ENCODE measurements around the gene CALML6. TPM values are rescaled to one million over a fixed set of nuclear protein-coding genes. Genes with fewer than 3 reads are reported as not detected.

CALML6 gene
- total RNA-seq, 4 donors from 2014 or later = 0.13 TPM; not detected in 3

DNA sequence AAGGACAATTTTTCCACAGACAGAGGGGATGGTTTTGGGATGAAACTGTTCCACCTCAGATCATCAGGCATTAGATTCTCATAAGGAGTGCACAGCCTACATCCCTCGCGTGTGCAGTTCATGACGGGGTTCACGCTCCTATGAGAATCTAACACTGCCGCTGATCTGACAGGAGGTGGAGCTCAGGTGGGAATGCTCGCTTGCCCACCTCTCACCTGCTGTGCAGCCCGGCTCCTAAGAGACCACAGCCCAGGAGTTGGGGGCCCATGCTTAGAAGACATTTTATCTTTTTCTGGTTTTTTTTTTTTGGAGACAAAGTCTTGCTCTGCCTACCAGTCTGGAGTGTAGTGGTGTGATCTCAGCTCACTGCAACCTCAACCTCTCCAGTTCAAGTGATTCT lies 40.2 kb upstream of the CALML6 start:
- WGBS, 2 donors = 93 to 97% methylated on average over 7 of the region's 7 CpGs
- intact Hi-C loops (cut with DNase I) = no loop called here
- H3K4me1 ChIP-seq = peaks cover 51 to 56% of the 10 kb centered on the region in 2 donors
- no peak for DNase-seq
- TF ChIP-seq POLR2A (IDR thresholded peaks at IDR 0.05) = no peak
- TF ChIP-seq, protein P1, sequence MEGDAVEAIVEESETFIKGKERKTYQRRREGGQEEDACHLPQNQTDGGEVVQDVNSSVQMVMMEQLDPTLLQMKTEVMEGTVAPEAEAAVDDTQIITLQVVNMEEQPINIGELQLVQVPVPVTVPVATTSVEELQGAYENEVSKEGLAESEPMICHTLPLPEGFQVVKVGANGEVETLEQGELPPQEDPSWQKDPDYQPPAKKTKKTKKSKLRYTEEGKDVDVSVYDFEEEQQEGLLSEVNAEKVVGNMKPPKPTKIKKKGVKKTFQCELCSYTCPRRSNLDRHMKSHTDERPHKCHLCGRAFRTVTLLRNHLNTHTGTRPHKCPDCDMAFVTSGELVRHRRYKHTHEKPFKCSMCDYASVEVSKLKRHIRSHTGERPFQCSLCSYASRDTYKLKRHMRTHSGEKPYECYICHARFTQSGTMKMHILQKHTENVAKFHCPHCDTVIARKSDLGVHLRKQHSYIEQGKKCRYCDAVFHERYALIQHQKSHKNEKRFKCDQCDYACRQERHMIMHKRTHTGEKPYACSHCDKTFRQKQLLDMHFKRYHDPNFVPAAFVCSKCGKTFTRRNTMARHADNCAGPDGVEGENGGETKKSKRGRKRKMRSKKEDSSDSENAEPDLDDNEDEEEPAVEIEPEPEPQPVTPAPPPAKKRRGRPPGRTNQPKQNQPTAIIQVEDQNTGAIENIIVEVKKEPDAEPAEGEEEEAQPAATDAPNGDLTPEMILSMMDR (IDR thresholded peaks at IDR 0.05) = no peak
- no peaks in the 10 kb centered on the region for H3K27me3 ChIP-seq
- no peak overlapping the region for H3K27ac ChIP-seq
- H3K4me3 ChIP-seq (replicated peaks in 1 of 3) = no peak overlapping the region
- no peaks in the 10 kb centered on the region for H3K9me3 ChIP-seq
- H3K36me3 ChIP-seq = no peaks in the 10 kb centered on the region

DNA sequence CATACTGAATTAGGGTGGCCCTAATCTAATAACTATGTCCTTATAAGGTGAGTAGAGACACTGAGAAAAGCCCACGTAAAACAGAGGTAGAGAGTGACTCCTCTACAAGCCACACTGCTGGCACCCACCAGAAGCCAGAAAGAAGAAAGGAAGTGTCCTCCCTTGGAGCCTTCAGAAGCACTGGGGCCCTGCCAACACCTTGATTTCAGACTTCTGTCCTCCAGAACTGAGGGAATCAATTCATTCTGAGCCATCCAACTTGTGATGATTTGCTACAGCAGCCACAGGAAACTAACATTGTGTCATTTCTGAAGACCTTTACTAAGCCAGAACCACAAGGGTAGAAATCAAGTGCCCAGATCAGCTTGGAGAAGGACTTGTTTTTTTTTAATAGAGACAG lies 39.1 kb upstream of the CALML6 start:
- Histone ChIP-seq H3K27ac (no peak overlapping the region), H3K4me1 (peaks cover 55 to 60% of the 10 kb centered on the region in 2 donors), H3K27me3 (no peaks in the 10 kb centered on the region), H3K4me3 (replicated peaks in 1 of 3) (no peak overlapping the region), H3K36me3 (no peaks in the 10 kb centered on the region), H3K9me3 (no peaks in the 10 kb centered on the region)
- DNase-seq = no peak
- WGBS, 2 donors = 83% methylated on average over 1 of the region's 1 CpG
- TF ChIP-seq, protein P1 (IDR thresholded peaks at IDR 0.05) = no peak
- no peak for TF ChIP-seq POLR2A (IDR thresholded peaks at IDR 0.05)
- intact Hi-C loops (cut with DNase I) = no loop called here

DNA sequence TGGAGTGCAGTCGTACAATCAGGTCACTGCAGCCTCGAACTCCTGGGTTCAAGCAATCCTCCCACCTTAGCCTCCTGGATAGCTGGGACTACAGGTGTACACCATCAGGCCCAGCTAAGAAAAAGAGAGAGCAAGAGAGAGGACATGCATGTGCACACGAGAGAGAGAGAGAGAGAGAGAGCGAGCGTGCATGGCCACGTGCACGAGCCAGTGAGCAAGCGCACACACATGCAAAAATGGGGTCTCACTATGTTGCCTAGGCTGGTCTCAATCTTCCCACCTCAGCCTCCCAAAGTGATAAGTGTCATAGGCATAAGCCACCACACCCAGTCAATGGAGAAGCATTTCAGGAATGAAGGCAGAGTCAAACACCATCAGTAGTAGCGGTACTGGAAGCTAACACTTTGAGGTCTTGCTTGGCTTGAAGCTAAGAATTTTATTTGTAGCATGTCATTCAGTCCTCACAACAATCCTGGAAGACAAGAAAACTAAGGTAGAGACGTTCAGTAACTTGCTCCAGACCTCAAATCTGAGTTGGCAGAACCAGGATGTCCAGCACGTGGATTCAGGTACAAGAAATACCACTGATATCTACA lies 38.6 kb upstream of the CALML6 start:
- H3K4me3 ChIP-seq (replicated peaks in 1 of 3) = no peak overlapping the region
- TF ChIP-seq, protein P1 (IDR thresholded peaks at IDR 0.05) = no peak
- TF ChIP-seq POLR2A (IDR thresholded peaks at IDR 0.05) = no peak
- WGBS, 2 donors = 85% methylated on average over 11 of the region's 11 CpGs
- no peaks in the 10 kb centered on the region for H3K9me3 ChIP-seq
- peaks cover 55 to 60% of the 10 kb centered on the region in 2 donors for H3K4me1 ChIP-seq
- no peaks in the 10 kb centered on the region for H3K36me3 ChIP-seq
- DNase-seq = no peak
- intact Hi-C loops (cut with DNase I) = no loop called here
- no peaks in the 10 kb centered on the region for H3K27me3 ChIP-seq
- H3K27ac ChIP-seq = no peak overlapping the region

DNA sequence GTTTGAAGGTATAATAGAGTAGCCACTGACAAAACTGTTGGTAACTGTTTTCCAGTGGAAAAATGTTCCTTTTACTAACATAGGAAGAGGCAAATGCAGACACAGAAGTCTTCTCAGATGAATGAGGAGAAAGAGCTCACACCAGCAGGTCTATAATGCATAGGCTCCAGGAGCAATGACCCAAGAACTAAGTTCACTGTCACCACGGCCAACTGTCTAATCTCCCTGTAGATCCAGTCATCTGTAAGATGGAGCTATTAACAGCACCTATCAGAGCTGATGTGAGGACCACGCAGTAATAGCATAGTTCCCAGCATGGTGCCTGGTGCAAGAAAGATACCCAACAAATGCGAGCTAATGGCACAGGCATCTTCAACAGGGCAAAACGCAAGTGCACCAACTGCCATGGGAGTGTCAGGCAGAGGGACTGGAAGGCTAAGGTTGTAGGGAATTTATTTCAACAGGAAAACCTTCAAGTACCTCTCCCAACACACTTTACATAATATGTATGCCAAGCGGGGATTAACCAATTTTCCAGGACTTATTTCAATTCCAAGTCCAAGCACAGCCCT lies 37.1 kb upstream of the CALML6 start:
- WGBS, 2 donors = 79 to 89% methylated on average over 5 of the region's 5 CpGs
- H3K27ac ChIP-seq = no peak overlapping the region
- H3K9me3 ChIP-seq = no peaks in the 10 kb centered on the region
- H3K4me1 ChIP-seq = peaks cover 54 to 58% of the 10 kb centered on the region in 2 donors
- H3K36me3 ChIP-seq = no peaks in the 10 kb centered on the region
- H3K4me3 ChIP-seq (replicated peaks in 1 of 3) = no peak overlapping the region
- no peaks in the 10 kb centered on the region for H3K27me3 ChIP-seq
- TF ChIP-seq, protein P1 (IDR thresholded peaks at IDR 0.05) = no peak
- no peak for TF ChIP-seq POLR2A (IDR thresholded peaks at IDR 0.05)
- DNase-seq = no peak
- intact Hi-C loops (cut with DNase I) = no loop called here

DNA sequence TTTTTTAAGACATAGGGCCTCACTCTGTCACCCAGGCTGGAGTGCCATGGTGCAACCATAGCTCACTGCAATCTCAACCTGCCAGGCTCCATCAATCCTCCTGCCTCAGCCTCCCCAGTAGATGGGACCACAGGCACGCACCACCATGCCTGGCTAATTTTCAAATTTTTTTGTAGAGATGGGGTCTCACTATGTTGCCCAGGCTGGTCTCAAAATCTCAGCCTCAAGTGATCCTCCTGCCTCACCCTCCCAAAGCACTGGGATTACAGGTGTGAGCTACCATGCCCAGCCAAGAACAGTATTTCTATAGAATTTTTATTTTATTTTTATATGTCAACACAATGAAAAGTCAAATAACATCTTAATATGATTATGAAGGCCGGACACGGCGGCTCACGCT lies 35.1 kb upstream of the CALML6 start:
- Histone ChIP-seq H3K9me3 (no peaks in the 10 kb centered on the region), H3K4me1 (peaks cover 54 to 57% of the 10 kb centered on the region in 2 donors), H3K27ac (no peak overlapping the region), H3K27me3 (no peaks in the 10 kb centered on the region), H3K4me3 (replicated peaks in 1 of 3) (no peak overlapping the region), H3K36me3 (no peaks in the 10 kb centered on the region)
- DNase-seq = no peak
- intact Hi-C loops (cut with DNase I) = loop anchor here (10.0 kb wide), 1 partner anchor 45 kb away; no protein-coding TSS in a partner anchor
- 94 to 98% methylated on average over 5 of the region's 5 CpGs for WGBS, 2 donors
- TF ChIP-seq POLR2A (IDR thresholded peaks at IDR 0.05) = no peak
- TF ChIP-seq, protein P1 (IDR thresholded peaks at IDR 0.05) = no peak

Measured in thyroid gland (tissue), 4 donors.